Fibroblast of the aortic adventitia (primary cell): ENCODE measurements around the gene PPP1R14B. TPM values are rescaled to one million over a fixed set of nuclear protein-coding genes. Genes with fewer than 3 reads are reported as not detected.

Experiments
- DNase-seq: peaks from one replicate; pipeline ENCODE4 v3.0.0-alpha.2; 2010; ENCODE audit warnings: low read depth
- H3K4me3 ChIP-seq: 2 replicates; pipeline ENCODE4 v1.5.1; 2011; ENCODE audit warnings: low read depth, mild to moderate bottlenecking, control low read depth, low read length, moderate library complexity
- CTCF ChIP-seq: IDR thresholded peaks from 2 replicates; pipeline ENCODE4 v1.5.1; 2011; ENCODE audit warnings: mild to moderate bottlenecking, low read length, control low read depth, inconsistent platforms; ENCODE audit not compliant: insufficient read depth
- total RNA-seq: library from RNA; depleted of rRNA; stranded (reverse); fragments of >200 nt; gene quantifications from 2 replicates; pipeline ENCODE4 v1.2.3, GENCODE V29; 2012; ENCODE audit warnings: low replicate concordance

Gene PPP1R14B
- 42.1 and 264 TPM in 2 replicates for total RNA-seq

GRCh38 chr11:64246871-64247728, at the start of gene PPP1R14B:
Gene PPP1R14B, minus strand, starts transcription at chr11:64246943. Its CDS starts 270 bp downstream, at chr11:64246673.
- peak; percentile 4 for TF ChIP-seq CTCF

GRCh38 chr11:64296236-64296635, 49.5 kb upstream of the PPP1R14B start:
- no peak for TF ChIP-seq CTCF
- H3K4me3 ChIP-seq = no peak overlapping the region
- DNase-seq = no peak

More at GRCh38 chr11:64246871-64247728, at the start of gene PPP1R14B:
- DNase-seq = peak; percentile 76
- H3K4me3 ChIP-seq = peak within 1 kb of the TSS; percentile 93

GRCh38 chr11:64295760-64296159, 49.0 kb upstream of the PPP1R14B start:
- no peak for TF ChIP-seq CTCF
- DNase-seq = no peak

GRCh38 chr11:64294774-64295173, 48.0 kb upstream of the PPP1R14B start:
- H3K4me3 ChIP-seq = no peak overlapping the region
- DNase-seq = no peak
- no peak for TF ChIP-seq CTCF

More at GRCh38 chr11:64295760-64296159, 49.0 kb upstream of the PPP1R14B start:
- no peak overlapping the region for H3K4me3 ChIP-seq

- peak overlapping the region; percentile 13 for H3K4me3 ChIP-seq
- DNase-seq = no peak
- TF ChIP-seq CTCF = no peak
These were observed 45.9 kb upstream of the PPP1R14B start for GRCh38 chr11:64292460-64293254.

- no peak for TF ChIP-seq CTCF
- peak overlapping the region; percentile 40 for H3K4me3 ChIP-seq
- no peak for DNase-seq
These were observed 45.2 kb upstream of the PPP1R14B start for GRCh38 chr11:64291752-64292459.
